Measurements from ENCODE around the gene ITGB7.

GRCh38 chr12:53221203-53222080, 14.4 kb upstream of the ITGB7 start:
- TF ChIP-seq CTCF (IDR thresholded peaks at IDR 0.05; ENCODE audit: low read depth, low read length) (peak; percentile 46), EZH2phosphoT487 (IDR thresholded peaks at IDR 0.05; ENCODE audit: low read depth) (no peak)

Data from OCI-LY3 (cell line).